H1 (cell line): ENCODE data around the gene SLC19A1. TPM values are rescaled to one million over a fixed set of nuclear protein-coding genes. Genes with fewer than 3 reads are reported as not detected.

Experiments
- CTCF ChIA-PET: fragments of 300-600 bp; sonication (Branson Sonifier 250); formaldehyde crosslinking; loops from one replicate; lab custom pipeline; 2021; ENCODE audit not compliant: partially characterized antibody; lab: Charles Lee
- POLR2A ChIA-PET: fragments of 300-600 bp; sonication (Branson Sonifier 250); formaldehyde crosslinking; loops from one replicate; lab custom pipeline; 2021; ENCODE audit warnings: inconsistent platforms; ENCODE audit not compliant: partially characterized antibody; lab: Charles Lee
- DNase-seq, 2 experiments: peaks; one replicate each; pipeline versions ENCODE4 v3.0.0 to v3.0.0-alpha.2; 2010 to 2022; ENCODE audit warnings: low spot score in 2 of 2, low read depth in 1 of 2, mixed read lengths in 1 of 2
- FAIRE-seq: peaks from 2 replicates; lab custom pipeline; 2011; peaks lifted over from hg19 to GRCh38; lab: Jason Lieb, UNC
- H2AFZ ChIP-seq: 2 replicates; pipeline ENCODE4 v1.8.1; 2012; ENCODE audit warnings: low read length, inconsistent platforms
- H2AK5ac ChIP-seq: 2 replicates; pipeline ENCODE4 v1.6.1; 2013; ENCODE audit warnings: low read depth, low read length
- H2BK120ac ChIP-seq: replicated peaks from 2 replicates; pipeline ENCODE3; 2013; ENCODE audit warnings: low read depth, low read length, inconsistent platforms
- H2BK12ac ChIP-seq: 2 replicates; pipeline ENCODE4 v1.6.1; 2013; ENCODE audit warnings: low read depth, low read length
- H2BK15ac ChIP-seq: 2 replicates; pipeline ENCODE4 v1.6.1; 2013; ENCODE audit warnings: low read length
- H2BK20ac ChIP-seq: 2 replicates; pipeline ENCODE4 v1.6.1; 2013; ENCODE audit warnings: low read length
- H2BK5ac ChIP-seq: 2 replicates; pipeline ENCODE4 v1.6.1; 2013; ENCODE audit warnings: low read depth, low read length
- H3K14ac ChIP-seq: 2 replicates; pipeline ENCODE4 v1.6.1; 2013; ENCODE audit warnings: inconsistent platforms; ENCODE audit not compliant: insufficient read length
- H3K18ac ChIP-seq: 2 replicates; pipeline ENCODE4 v1.6.1; 2013; ENCODE audit warnings: low read length; ENCODE audit errors: extremely low read depth
- H3K23ac ChIP-seq: 2 replicates; pipeline ENCODE4 v1.6.1; 2013; ENCODE audit warnings: inconsistent platforms; ENCODE audit not compliant: insufficient read length
- H3K23me2 ChIP-seq: 2 replicates; pipeline ENCODE4 v1.6.1; 2013; ENCODE audit warnings: low read depth, low read length
- H3K27ac ChIP-seq: 2 replicates; pipeline ENCODE4 v1.6.1; 2011; ENCODE audit warnings: low read depth, low read length, inconsistent platforms
- H3K27me3 ChIP-seq, 4 experiments: replicated peaks in 1 of 4; 1 replicate in 1 of 4; 2 replicates in 3 of 4; pipeline versions ENCODE4 v1.6.1 to v1.8.1; 2011 to 2013; ENCODE audit warnings: low read length in 3 of 4, mild to moderate bottlenecking in 3 of 4, inconsistent platforms in 2 of 4, mixed read lengths in 2 of 4, moderate library complexity in 1 of 4; ENCODE audit not compliant: control insufficient read depth in 3 of 4, insufficient read depth in 3 of 4; ENCODE audit errors: extremely low read depth in 1 of 4
- H3K36me3 ChIP-seq, 4 experiments: 2 replicates each; pipeline versions ENCODE4 v1.6.1 to v1.8.1; 2011 to 2013; ENCODE audit warnings: mild to moderate bottlenecking in 4 of 4, low read length in 3 of 4, moderate library complexity in 2 of 4, control low read depth in 1 of 4, inconsistent platforms in 1 of 4; ENCODE audit not compliant: insufficient read depth in 4 of 4, control insufficient read depth in 2 of 4
- H3K4ac ChIP-seq: replicated peaks from 2 replicates; pipeline ENCODE3; 2013; ENCODE audit warnings: low read length, low read depth, mixed read lengths, inconsistent platforms; ENCODE audit not compliant: insufficient read length
- H3K4me1 ChIP-seq, 4 experiments: replicated peaks in 1 of 4; 1 replicate in 1 of 4; 2 replicates in 3 of 4; pipeline versions ENCODE4 v1.6.1 to v1.8.1; 2011 to 2013; ENCODE audit warnings: low read length in 3 of 4, inconsistent platforms in 2 of 4, mixed read lengths in 1 of 4; ENCODE audit not compliant: insufficient read depth in 4 of 4, control insufficient read depth in 3 of 4
- H3K4me2 ChIP-seq, 2 experiments: 2 replicates each; pipeline versions ENCODE4 v1.6.1 to v1.8.1; 2011 to 2013; ENCODE audit warnings: low read depth in 2 of 2, low read length in 2 of 2, control low read depth in 1 of 2, inconsistent platforms in 1 of 2, mild to moderate bottlenecking in 1 of 2; ENCODE audit not compliant: insufficient read depth in 1 of 2
- H3K4me3 ChIP-seq, 4 experiments: fragments of 200-600, 300-600 bp in 1 of 4; sonication (generic), shearing (Covaris generic), sonication (Bioruptor Twin) in 1 of 4; 2 replicates each; pipeline versions ENCODE4 v1.5.1 to v1.8.1; 2011 to 2016; ENCODE audit warnings: low read length in 4 of 4, low read depth in 3 of 4, control low read depth in 2 of 4, inconsistent platforms in 2 of 4, mild to moderate bottlenecking in 2 of 4, mixed read lengths in 1 of 4, moderate library complexity in 1 of 4; ENCODE audit not compliant: insufficient read depth in 2 of 4; ENCODE audit errors: extremely low read depth in 1 of 4
- H3K56ac ChIP-seq: replicated peaks from 2 replicates; pipeline ENCODE3; 2013; ENCODE audit warnings: low read depth, mild to moderate bottlenecking, mixed read lengths, low read length, inconsistent platforms; ENCODE audit not compliant: insufficient read length
- H3K79me1 ChIP-seq: 2 replicates; pipeline ENCODE4 v1.6.1; 2013; ENCODE audit warnings: low read depth, low read length, control low read depth
- H3K79me2 ChIP-seq, 2 experiments: 2 replicates each; pipeline versions ENCODE4 v1.6.1 to v1.8.1; 2012 to 2013; ENCODE audit warnings: low read length in 2 of 2, mild to moderate bottlenecking in 2 of 2, inconsistent platforms in 1 of 2; ENCODE audit not compliant: insufficient read depth in 2 of 2, control insufficient read depth in 1 of 2
- H3K9ac ChIP-seq, 4 experiments: replicated peaks in 1 of 4; 1 replicate in 1 of 4; 2 replicates in 3 of 4; pipeline versions ENCODE4 v1.6.1 to v1.8.1; 2011 to 2013; ENCODE audit warnings: low read depth in 3 of 4, low read length in 3 of 4, control low read depth in 2 of 4, mild to moderate bottlenecking in 2 of 4, moderate library complexity in 2 of 4, inconsistent platforms in 1 of 4; ENCODE audit errors: extremely low read depth in 1 of 4
- H3K9me3 ChIP-seq, 2 experiments: 2 replicates each; pipeline versions ENCODE4 v1.6.1 to v1.8.1; 2012 to 2013; ENCODE audit warnings: mild to moderate bottlenecking in 2 of 2, moderate library complexity in 2 of 2, control low read depth in 1 of 2, inconsistent platforms in 1 of 2, low read depth in 1 of 2, low read length in 1 of 2, mixed read lengths in 1 of 2; ENCODE audit not compliant: insufficient read depth in 2 of 2
- H4K20me1 ChIP-seq, 2 experiments: replicated peaks in 1 of 2; 2 replicates each; pipeline versions ENCODE3 to v1.8.1; 2011 to 2013; ENCODE audit warnings: inconsistent platforms in 2 of 2, low read length in 2 of 2, mild to moderate bottlenecking in 1 of 2; ENCODE audit not compliant: insufficient read depth in 2 of 2, control insufficient read depth in 1 of 2
- H4K5ac ChIP-seq: 2 replicates; pipeline ENCODE4 v1.6.1; 2013; ENCODE audit warnings: low read length, low read depth, mixed read lengths, inconsistent platforms; ENCODE audit not compliant: insufficient read length
- H4K8ac ChIP-seq: 2 replicates; pipeline ENCODE4 v1.8.0; 2013; ENCODE audit warnings: mild to moderate bottlenecking, moderate library complexity, low read length, inconsistent platforms; ENCODE audit not compliant: insufficient read depth; ENCODE audit errors: extremely low read depth
- H4K91ac ChIP-seq: replicated peaks from 2 replicates; pipeline ENCODE3; 2013; ENCODE audit warnings: low read length, mixed read lengths, inconsistent platforms; ENCODE audit not compliant: insufficient read length
- JUN ChIP-seq: IDR thresholded peaks from 2 replicates; pipeline ENCODE4 v1.6.1; 2011; ENCODE audit warnings: low read depth, mild to moderate bottlenecking, improper control_type of control experiment, low read length
- RFX5 ChIP-seq: IDR thresholded peaks from 2 replicates; pipeline ENCODE4 v1.6.1; 2011; ENCODE audit warnings: low read depth, low read length, improper control_type of control experiment, borderline replicate concordance
- SP1 ChIP-seq: IDR thresholded peaks from 2 replicates; pipeline ENCODE4 v1.6.1; 2011; ENCODE audit warnings: low read depth, low read length
- WGBS, 2 experiments: shearing (Covaris generic) in 1 of 2; methylation state at CpG; one replicate each; pipeline versions ENCODE4 v1.1.6 to v1.1.7; 2013 to 2015; ENCODE audit warnings: low lambda C conversion rate in 2 of 2, mixed read lengths in 2 of 2, inconsistent platforms in 1 of 2, low coverage in 1 of 2, missing lambda C conversion rate in 1 of 2; ENCODE audit not compliant: insufficient replicate concordance in 2 of 2, insufficient coverage in 1 of 2, insufficient read length in 1 of 2; ENCODE audit errors: extremely low coverage in 1 of 2, missing lambda C conversion rate in 1 of 2; 5-methylcytosine and 5-hydroxymethylcytosine counted together
- polyA plus RNA-seq, 7 experiments: library from polyadenylated mRNA; depleted of rRNA in 3 of 7; stranded (reverse) in 5 of 7; unstranded in 2 of 7; fragments of >200 nt in 5 of 7; fragments of 200-250 nt in 2 of 7; gene quantifications; 1 replicate in 5 of 7; 2 replicates in 1 of 7; 4 replicates in 1 of 7; pipeline versions ENCODE4 v1.2.1 to v1.2.3, GENCODE V29; 2011 to 2013; ENCODE audit warnings: missing spikeins in 2 of 7, mixed read lengths in 2 of 7
- total RNA-seq: library from RNA; stranded (reverse); fragmentation: NEBNext Ultra II Directional; extraction: Animal tissue kit (Norgen Biotek cat#: 25700); gene quantifications from 2 replicates; pipeline ENCODE4 v1.2.1, GENCODE V29; 2021

The SLC19A1 gene
- total and polyA plus RNA-seq, 2 of the 8 experiments (the other 6 are each of a cell fraction or from before 2014, with no cell fraction given) = 31.6 to 43.8 TPM

- no peak for FAIRE-seq
- WGBS, 2 experiments = 95% methylated on average over 14 of the region's 37 CpGs; no CpG with 5 or more reads in 1 of the 2 experiments
- H3K4me2 ChIP-seq = no peak overlapping the region
Measured at GRCh38 chr21:45537111-45537745, 5.0 kb downstream of the SLC19A1 start.

More at GRCh38 chr21:45537111-45537745, 5.0 kb downstream of the SLC19A1 start:
- H4K8ac ChIP-seq = no peak overlapping the region
- no peak overlapping the region for H3K4me3 ChIP-seq
- H2BK5ac ChIP-seq = no peak overlapping the region
- no peak overlapping the region for H3K4ac ChIP-seq
- ChIA-PET POLR2A (no interaction called here), CTCF (interaction anchor here (0.6 kb wide), 1 partner anchor 811 kb away, joined by 3 read pairs; no protein-coding TSS in a partner anchor)
- H2AFZ ChIP-seq = no peak overlapping the region
- peaks cover 0 to 7% (median 5%) of the 10 kb centered on the region in 4 experiments; a peak in 4 of 7 replicates for H3K4me1 ChIP-seq
- no peak overlapping the region for H2BK20ac ChIP-seq
- TF ChIP-seq RFX5 (no peak), SP1 (no peak), JUN (no peak)
- no peak overlapping the region for H4K91ac ChIP-seq
- H3K18ac ChIP-seq = no peak overlapping the region
- no peaks in the 10 kb centered on the region for H3K9me3 ChIP-seq
- peaks cover 0 to 33% of the 10 kb centered on the region in 2 experiments; a peak in 2 of 4 replicates for H3K79me2 ChIP-seq
- no peak overlapping the region for H2AK5ac ChIP-seq
- no peak overlapping the region for H2BK15ac ChIP-seq
- H3K23me2 ChIP-seq = peaks cover 6% of the 10 kb centered on the region; the same call in 1 of the 2 replicates
- no peak overlapping the region for H4K5ac ChIP-seq
- peaks cover 8% of the 10 kb centered on the region for H3K79me1 ChIP-seq
- peak in 1 of 2 experiments; percentile 13 for DNase-seq
- no peaks in the 10 kb centered on the region for H3K27me3 ChIP-seq
- no peak overlapping the region for H3K14ac ChIP-seq
- no peak overlapping the region for H2BK12ac ChIP-seq
- no peak overlapping the region for H3K23ac ChIP-seq
- H4K20me1 ChIP-seq = peaks cover 10 to 22% of the 10 kb centered on the region in 2 experiments
- no peak overlapping the region for H3K9ac ChIP-seq
- H3K56ac ChIP-seq = no peak overlapping the region
- peaks cover 0 to 5% (median 2%) of the 10 kb centered on the region in 4 experiments; a peak in 3 of 8 replicates for H3K36me3 ChIP-seq
- H3K27ac ChIP-seq = no peak overlapping the region
- H2BK120ac ChIP-seq = no peak overlapping the region
